ENCODE data around the gene CFAP410.

GRCh38 chr21:44331209-44331608 is 8.0 kb downstream of the CFAP410 start:
- TF ChIP-seq POLR2A (IDR thresholded peaks at IDR 0.05) (no peak), POLR2AphosphoS5 (IDR thresholded peaks at IDR 0.05) (no peak)
- TF ChIP-seq, protein P1, sequence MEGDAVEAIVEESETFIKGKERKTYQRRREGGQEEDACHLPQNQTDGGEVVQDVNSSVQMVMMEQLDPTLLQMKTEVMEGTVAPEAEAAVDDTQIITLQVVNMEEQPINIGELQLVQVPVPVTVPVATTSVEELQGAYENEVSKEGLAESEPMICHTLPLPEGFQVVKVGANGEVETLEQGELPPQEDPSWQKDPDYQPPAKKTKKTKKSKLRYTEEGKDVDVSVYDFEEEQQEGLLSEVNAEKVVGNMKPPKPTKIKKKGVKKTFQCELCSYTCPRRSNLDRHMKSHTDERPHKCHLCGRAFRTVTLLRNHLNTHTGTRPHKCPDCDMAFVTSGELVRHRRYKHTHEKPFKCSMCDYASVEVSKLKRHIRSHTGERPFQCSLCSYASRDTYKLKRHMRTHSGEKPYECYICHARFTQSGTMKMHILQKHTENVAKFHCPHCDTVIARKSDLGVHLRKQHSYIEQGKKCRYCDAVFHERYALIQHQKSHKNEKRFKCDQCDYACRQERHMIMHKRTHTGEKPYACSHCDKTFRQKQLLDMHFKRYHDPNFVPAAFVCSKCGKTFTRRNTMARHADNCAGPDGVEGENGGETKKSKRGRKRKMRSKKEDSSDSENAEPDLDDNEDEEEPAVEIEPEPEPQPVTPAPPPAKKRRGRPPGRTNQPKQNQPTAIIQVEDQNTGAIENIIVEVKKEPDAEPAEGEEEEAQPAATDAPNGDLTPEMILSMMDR (IDR thresholded peaks at IDR 0.05), result no peak

Data from prostate gland (tissue), 2 donors.